Activated CD4-positive, alpha-beta T cell treated with anti-CD3 and anti-CD28 coated beads, Interleukin-2, Interleukin-6, amounts not matched to agents 100 ng/mL and 50 ng/mL, durations not matched to agents 16 hours and 8 hours (primary cell): ENCODE results near the gene DLX1.
A peak's percentile ranks its signal among the peaks of the same experiment; 100 is the strongest.
"Not testable (repeated sequence)": the region's sequence is repeated elsewhere in the genome, so short reads cannot be mapped to it uniquely, and the experiment has no call there.

ENCODE experiments used
- DNase-seq: peaks from one replicate; pipeline ENCODE4 v3.0.0-alpha.2; 2020

DLX1 gene

DNA sequence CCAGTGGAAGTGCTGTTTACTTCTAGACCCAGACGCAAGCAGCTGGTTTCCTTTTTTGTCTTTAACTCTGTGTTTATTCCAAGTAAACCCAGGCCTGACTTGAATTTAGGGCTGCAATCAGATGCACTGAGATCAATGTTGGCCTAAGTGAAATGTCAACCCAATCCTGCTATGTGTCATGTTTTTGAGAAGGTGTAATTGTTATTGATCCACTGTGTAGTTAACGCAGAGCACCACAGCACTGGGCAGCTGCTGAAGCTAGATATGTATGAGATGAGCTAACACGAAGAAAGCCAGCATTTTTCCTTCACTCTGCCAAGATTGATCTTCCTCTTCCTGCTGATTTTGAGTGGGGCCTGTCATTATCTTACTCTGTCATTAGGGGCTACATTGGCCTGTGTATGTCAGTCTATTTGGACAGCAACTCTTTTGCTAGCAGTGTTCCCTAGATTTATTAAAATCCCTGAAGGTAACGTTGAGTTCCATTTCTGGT is 18.9 kb upstream of the DLX1 start:
- no peak for DNase-seq

DNA sequence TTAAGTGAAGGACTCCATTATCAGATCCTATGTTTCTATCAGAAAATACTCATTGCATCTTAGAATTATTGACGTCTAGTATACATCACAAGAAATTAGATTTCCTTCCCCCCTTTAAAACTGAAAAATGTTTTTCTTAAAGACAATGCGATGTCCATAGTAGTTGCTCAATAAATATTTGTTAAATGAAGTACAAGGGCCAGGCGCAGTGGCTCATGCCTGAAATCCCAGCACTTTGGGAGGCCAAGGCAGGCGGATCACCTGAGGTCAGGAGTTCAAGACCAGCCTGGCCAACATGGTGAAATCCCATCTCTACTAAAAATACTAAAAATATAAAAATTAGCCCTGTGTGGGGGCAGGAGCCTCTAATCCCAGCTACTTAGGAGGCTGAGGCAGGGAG is 17.4 kb upstream of the DLX1 start:
- not testable (repeated sequence) for DNase-seq

DNA sequence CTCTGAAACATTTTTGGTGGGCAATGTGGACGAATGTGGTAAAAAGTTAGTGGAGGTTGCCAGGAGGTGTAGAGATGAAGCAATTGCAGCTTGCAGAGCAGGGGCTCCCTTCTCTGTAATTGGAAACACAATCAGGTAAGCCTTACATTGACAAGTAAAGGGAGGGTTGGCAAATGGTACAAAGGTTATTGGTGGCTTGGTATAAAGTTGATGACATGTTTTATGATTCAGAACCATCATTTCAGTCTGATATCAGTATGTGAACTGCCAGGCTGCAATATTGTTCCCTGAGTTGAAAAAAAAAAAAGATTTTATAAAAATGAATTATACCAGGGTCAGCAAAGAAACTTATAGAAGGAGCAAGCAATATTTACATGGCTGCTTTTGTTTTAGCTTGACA is 14.4 kb upstream of the DLX1 start:
- DNase-seq = no peak

DNA sequence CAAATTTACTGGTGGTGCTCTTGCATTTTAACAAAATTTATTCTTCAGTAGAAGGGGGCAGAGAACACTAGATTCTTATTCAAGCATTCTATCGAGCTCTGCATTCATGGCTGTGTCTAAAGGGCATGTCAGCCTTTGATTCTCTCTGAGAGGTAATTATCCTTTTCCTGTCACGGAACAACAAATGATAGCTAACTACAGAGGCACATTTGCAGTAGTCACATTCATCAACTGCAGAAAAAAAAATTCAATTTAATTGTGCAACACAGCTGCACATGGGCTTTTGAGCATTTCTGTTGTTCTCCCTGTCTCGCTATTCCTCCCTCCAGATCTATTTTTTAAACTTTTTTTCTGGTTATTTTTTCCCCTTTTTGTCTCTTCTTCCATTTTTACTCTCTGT is 13.0 kb upstream of the DLX1 start:
- no peak for DNase-seq

DNA sequence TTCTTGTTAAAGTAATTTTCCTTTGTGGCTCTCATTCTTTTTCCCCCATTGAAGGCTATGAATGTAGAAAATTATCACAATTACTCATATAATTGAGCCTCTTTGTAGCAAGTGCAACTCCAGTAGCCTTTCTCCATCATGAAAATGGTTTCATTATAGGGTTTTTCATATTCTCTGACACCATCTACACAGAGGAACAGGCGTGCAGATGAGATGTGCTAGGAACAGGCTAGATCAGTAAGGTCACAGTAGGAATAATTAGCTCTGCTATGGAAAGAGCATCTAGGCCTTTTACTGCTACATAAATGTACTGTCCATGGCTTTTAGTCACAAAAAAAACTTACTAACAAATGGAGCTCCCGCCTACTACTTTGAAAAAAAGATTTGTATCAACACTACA is 12.6 kb upstream of the DLX1 start:
- DNase-seq = no peak

DNA sequence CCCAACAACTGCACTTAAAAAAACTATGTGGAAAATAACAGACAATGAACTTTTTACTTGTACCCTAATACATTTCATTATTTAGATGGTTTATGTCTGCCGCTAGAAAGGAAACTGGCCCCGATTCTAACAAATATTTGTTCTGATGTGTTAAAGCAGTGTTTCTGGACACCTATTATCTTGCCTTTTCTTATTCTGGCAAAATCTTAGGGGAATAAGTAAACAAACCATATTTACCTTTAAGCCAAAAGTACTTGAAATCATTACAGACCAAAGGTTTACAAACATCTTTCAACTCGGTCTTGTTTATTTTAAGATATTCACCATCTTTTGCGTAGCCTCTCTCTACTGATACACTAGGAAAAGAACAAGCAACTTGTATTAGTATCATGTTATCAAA is 11.8 kb upstream of the DLX1 start:
- no peak for DNase-seq

DNA sequence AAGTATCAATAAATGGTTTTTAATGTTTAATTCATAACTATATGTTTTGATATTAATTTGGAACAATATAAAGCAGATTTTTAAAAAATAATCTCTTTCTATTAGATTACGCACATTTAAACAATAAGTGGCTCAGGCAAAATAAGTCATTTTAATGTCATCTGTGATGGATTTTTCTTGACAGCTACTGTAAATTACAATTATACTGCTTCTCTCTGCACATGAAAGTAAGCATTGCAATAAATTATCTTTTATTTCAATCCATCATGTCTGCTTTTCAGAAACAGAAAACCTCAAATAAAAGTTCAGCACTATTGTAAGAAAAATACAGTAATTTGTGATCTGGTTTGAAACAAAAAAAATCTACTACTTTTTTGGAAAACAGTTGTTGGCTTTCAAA is 11.1 kb upstream of the DLX1 start:
- DNase-seq = no peak

DNA sequence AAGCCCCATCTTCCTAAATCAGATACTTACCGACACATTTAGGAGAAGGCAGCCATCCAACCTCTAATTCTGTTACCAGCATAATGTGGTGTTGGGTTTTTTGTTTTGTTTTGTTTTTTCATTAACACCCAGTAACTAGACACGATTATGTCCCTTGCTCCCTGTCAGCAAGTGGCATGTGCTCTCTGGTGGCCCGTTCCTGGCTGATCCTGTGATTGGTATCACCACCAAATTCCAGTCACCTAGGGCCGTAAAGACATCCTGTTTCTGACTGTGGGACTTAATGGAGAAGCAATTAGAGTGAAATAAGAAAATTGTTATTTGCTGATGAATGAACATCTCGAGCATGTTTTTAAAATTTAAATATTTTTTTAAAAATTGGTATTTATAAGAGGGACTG is 5.9 kb upstream of the DLX1 start:
- no peak for DNase-seq

DNA sequence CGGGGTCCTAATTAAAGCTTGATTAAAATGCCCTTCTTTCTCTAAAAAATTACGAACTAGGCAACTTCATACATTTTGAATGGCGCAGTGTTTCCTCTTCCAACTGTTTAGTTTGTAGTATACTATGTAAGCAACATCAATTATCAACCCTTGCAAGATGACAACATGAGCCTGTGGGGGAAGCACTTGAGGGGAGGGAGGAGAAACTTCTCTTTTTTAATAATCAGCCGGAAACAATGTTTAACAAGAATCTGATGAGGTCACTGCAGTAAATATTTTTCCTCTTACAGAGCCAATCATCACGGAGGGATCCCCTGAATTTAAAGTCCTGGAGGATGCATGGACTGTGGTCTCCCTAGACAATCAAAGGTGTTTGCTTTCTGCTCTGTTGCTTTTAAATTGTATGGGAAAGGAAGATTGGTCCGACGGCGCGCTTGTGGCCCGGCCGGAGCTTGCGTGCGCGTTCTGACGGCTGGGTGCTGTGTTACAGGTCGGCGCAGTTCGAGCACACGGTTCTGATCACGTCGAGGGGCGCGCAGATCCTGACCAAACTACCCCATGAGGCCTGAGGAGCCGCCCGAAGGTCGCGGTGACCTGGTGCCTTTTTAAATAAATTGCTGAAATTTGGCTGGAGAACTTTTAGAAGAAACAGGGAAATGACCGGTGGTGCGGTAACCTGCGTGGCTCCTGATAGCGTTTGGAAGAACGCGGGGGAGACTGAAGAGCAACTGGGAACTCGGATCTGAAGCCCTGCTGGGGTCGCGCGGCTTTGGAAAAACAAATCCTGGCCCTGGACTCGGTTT is 5.3 kb upstream of the DLX1 start:
- no peak for DNase-seq

DNA sequence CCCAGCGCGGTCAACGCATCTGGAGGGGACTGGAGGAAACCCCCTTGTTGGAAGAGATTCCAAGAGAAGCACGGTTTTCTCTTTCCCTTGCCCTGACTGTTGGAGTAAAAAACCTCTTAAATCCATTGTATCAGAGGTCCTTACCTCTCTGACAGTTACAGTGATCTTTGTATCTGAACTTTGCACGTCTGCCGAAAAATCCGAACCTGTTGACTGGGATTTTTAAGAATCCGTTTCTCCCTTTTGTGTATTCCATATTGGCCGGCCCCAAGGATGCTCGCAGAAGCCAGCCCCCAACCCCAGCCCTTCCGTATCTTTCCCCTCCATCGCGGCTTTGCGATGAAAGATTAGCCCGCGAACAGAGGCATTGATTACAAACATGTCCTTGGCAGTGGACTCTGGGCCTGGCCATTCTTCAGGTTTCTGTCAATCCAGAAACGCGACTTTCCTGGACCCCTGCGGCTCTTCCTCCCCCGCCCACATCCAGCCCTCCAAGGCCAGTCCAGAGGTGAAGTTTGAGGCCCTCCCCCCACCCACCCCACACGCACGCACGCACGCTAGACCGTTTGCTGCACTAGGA is 4.6 kb upstream of the DLX1 start:
- no peak for DNase-seq

DNA sequence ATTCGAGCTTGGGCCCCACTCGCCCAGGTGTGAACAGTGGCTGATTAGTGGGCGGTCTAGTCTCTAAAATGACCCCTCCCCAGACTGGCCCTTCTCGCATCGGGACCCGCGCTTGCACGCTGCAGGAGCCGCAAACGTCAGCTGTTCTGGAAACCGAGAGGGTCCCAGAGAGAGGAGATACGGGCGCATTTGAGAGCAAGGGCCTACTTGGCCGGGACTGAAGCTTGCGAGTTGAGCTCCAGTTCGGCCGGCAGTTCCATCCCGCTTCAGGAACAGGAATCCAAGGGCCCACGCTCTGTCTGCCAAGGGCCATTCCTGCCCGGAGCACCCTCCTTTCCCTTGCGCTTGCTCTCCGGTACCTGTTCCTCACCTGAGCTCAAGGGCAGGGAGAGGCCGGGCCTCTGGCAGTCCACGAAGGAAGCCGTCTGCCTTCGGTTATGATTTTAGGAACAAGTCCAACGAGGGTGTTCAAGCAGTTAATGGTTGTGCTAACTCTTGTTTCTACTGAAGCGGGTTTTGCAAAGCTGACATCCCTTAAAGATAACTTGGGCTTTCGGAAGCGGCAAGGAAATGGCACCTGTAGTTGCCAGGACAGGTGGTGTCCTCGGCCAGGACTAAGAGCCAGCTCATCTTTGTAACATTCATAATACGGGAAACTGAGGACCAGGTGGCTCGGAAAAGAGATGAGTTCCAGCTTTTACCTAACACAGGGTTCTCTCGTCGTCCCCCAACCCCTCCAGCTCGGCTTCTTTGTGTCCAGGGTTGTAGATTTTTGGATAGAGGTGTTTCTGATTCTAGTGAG is 3.9 kb upstream of the DLX1 start:
- no peak for DNase-seq

DNA sequence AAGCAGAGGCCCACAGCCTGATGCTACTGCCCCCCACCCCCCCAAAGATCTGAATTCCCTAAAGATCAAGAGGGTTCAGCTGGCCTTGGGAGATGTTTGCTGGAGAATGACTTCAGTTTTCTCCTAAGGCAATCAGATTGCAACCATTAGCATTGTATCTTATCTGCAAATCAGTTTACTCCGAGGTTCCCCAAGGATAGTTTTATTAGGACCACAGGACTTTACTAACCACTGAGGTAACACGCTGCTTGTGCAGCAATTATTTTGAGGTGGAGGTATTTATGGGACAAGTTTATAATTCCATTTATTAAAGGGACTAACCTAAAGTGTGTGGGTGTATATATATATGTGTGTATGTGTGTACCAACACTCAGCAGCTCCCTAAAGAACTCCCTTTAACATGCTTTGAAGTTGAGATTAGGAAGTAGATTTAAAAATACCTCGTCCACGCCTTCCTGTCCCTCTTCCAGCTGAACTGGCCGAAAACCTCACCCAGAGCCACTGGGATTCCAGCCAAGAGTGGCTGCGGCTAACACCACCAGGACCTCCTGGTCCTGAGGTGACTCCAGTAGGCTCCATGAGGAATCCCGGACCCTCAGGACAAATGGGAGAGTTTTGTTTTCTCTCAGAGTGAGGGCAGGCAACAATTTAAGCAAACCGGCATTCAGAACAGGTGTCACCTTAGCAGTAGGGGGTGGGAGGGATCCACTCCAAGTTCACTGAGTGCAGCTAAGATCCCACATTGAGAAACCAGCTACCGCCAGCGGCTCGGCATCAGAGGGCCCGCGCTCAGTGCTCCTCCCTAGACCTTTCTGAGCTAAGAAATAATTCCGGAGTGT is 3.0 kb upstream of the DLX1 start:
- DNase-seq = no peak

DNA sequence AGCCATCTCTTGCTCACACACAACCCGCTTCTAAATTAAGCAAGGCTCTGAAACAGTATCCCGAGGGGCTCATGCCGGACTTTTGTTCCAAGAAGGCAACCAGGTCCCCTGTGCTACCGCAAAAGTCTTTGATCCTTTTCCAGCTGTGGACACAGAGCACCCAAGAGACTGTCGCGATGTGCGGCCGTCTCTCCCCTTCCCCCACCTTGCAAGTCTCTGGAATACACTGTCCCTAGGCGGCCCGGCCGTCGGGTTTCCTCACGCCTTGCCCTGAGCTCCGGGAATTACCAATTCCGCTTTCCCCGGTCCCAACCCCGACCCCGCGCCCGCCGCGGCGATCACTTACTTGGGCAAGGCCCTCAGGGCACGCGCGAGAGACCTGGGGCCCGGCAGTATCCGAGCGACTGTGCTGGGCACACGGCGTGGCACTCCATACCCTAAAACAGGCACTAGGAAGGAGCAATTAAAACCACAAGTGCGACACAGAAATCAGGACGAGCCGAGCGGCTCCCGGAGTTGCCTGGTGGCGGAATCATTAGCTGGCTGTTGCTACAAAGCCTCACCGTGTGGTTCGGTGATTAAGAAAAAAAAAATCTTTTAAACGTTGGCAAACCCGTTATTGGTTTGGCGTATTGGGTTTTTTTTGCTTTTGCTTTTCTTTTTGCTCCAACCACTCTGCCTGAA is 2.2 kb upstream of the DLX1 start:
- no peak for DNase-seq

DNA sequence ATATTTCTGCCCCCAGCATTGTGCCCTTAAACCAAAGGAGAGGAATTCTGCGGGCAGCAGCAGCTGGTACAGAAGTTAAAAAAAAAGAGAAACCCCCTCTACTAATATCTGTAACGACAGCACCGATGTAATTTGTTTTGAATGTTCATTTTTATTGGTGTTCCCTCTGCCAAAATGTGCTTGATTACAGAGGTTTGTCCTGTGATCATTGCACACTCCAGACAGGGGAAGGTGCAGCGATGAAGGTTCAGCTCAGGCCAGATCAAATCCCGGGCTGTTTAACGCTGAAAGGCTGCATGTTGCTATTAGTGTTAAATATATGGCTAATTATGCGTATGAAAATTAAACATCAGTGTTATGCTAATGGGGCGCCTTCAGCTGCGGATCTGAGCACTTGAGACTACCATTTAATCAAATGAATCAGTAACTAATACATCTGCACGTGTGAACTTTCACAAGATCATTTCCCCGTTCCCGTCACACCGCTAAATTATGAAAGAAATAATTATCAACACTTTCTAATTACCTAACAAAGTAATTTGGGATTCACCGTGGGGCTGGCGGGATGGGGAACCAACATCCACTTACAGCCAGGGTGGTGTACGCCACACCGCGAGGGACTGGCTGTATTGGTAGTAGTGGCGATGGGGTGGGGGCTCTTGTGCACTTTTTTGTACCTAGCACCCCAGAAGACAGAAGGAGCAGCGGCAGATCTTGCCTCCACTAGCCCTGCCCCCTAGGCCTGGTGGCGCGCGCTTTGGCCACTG is 1.5 kb upstream of the DLX1 start:
- no peak for DNase-seq

DNA sequence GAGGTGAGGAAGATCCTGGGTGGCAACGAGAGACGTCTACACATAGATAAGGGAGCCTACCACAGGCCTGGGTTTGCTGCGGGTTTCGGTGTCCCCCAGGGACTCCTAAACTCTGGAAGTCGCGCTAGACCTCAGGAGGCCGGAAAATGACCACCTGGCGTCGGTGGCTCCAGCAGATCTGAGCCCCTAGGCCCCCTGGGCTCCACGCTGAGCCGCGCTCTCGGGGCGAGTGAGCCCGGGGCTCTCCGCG is 987 bp upstream of the DLX1 start:
- DNase-seq = no peak

DNA sequence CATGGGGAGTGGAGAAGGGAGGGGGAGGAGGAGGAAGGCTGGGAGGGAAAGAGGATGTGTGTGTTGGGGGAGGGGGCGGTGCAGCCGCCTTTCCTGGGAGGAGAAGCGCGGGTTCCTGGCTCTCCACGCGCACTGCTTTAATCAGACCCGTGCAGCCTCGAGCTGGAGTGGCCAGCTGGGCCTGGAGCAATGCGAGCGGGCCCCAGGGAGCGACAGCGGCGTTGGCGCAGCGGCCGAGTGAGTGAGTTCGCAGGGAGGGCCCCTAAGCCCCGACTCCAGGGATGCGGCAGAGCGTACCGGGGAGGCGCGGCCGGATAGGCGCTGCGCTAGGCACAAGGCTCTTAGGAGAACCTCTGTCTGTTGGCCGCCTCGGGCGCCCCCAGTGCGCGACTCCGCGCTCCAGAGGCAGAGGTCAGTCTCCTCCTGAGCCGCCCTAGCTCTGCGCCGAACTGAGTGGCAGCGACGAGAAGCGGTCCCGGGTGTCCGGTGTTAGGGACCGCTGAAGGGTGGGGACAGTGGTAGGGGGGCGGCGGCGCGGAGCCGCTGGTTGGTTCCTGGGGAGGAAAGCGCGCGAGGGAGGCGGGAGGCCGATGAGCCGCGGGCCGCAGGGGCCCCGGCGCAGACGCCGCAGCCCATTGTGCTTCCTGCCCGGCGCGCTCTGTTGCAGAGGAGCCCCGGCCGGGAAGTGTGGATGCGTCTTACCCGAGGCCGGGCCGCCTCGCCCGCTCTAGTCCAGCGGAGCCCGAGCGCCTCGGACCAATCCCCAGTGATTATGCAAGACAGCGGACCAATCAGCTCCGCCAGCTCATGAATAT is 455 bp upstream of the DLX1 start:
- peak; percentile 79 for DNase-seq

DNA sequence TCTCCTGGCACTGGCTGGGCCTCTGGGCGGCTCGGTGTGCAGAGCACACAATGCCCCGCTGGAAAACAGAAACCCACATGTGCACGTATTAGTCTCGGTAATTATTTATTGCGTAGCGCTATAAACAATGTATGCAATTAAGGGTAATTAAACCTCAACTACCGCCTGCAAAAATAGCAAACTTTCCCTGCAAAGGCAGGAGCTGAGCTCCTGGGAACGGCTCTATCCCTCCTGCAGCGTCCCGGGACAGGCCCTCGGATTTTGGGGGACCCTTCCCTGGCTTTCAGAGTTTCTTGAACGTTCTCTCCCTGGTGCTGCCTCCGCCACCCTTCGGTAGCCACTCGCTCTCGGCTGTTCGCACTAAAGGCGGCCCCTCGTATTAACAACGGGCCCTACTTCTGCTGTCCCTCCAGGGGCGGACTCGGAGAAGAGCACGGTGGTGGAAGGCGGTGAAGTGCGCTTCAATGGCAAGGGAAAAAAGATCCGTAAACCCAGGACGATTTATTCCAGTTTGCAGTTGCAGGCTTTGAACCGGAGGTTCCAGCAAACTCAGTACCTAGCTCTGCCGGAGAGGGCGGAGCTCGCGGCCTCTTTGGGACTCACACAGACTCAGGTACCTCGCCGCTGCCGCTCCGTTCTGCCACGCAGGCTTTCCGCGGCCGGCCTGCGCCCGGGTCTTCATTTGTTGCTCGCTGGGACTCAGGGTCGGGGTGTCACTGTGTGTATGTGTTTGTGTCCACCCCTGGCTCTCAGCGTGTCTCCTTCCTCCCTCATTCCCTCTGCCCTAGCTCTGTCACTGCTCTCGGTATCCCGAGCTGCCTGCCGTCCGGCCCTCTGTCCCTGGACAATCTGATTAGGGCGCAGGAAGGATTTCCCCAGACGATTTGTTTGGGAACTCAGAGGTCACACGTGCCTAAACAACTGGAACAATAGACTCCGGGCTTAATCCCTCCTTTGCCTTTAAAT is 1.2 kb downstream of the DLX1 start:
- peak; percentile 65 for DNase-seq

DNA sequence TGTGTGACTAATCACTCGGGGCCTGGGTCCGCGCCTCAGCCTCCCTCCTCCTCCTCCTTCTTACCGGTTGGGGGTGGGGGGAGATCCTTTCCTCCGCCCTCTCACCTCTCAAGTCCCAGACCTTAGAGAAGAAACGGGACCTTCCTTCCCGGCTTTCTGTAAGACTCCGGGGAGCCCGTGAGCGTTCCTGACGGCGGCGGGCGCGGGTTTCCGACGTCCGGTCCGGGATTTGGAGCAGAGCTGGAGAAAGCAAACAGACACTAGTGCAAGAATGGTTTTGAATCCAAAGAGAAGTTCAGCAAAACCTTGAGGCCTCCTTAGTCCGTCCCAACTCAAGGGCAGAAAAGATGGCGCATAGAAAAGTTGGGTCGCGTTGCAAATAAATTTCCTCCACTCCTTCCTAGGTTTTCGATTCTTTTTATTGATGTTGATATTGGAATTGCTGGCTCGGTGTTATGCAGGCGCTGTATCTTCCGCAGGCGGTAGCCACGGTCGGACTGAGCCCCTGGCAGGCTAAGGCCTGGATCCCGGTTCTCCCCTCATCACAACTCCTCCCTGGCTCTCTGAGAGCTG is 2.0 kb downstream of the DLX1 start:
- DNase-seq = no peak

DNA sequence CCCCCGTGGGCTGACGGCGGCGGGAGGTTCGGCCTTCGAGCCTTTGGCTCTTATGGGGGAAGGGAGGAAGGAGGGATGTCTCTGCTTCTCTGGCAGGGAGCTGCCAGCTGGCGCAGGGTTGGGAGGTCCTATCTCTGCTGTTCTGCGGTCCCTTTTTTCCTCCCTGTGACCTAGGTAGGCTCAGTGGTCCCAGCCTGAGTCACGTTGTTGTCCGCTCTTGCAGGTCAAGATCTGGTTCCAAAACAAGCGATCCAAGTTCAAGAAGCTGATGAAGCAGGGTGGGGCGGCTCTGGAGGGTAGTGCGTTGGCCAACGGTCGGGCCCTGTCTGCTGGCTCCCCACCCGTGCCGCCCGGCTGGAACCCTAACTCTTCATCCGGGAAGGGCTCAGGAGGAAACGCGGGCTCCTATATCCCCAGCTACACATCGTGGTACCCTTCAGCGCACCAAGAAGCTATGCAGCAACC is 2.5 kb downstream of the DLX1 start:
- no peak for DNase-seq
